ENCODE measurements around the gene GABRG3. TPM values are rescaled to one million over a fixed set of nuclear protein-coding genes. Genes with fewer than 3 reads are reported as not detected.

The GABRG3 gene
- total and polyA plus RNA-seq, 4 donors = 0.02 to 0.19 TPM; not detected in 2

DNA sequence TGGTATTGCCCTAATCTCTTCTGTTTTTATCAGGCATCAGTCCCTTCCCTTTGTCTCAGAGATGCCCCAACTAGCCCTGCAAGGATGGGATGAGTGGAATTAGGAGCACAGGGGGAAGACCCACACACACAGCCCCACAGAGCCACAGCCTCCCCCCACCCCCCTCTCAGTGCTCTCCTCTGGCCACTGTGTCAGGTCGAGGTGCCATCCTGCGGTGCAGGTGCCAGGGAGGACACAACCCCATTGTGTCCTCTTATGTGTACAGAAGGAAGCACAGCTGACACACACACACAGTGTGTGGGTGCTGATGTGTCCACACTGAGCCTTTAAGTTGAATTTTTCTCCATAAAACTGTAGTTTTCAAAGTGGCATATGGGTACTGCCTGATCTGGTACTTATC, 593.7 kb downstream of the GABRG3 start:
- no peak overlapping the region for H3K4me3 ChIP-seq (ENCODE audit: low read depth in 1 of 3, low read length in 3 of 3)
- H3K36me3 ChIP-seq (ENCODE audit: control insufficient read depth in 4 of 4, insufficient read depth in 3 of 4, low read depth in 1 of 4, low read length in 3 of 4) = no peaks in the 10 kb centered on the region
- H3K27me3 ChIP-seq (ENCODE audit: control insufficient read depth in 4 of 4, insufficient read depth in 4 of 4, low read length in 3 of 4) = no peaks in the 10 kb centered on the region
- WGBS = 75% methylated on average over 2 of the region's 2 CpGs
- DNase-seq (ENCODE audit: low spot score) = no peak
- peaks cover 0 to 8% (median 1%) of the 10 kb centered on the region in 4 donors for H3K9me3 ChIP-seq (ENCODE audit: control insufficient read depth in 4 of 4, low read length in 3 of 4)
- H3K9ac ChIP-seq (ENCODE audit: low read depth in 1 of 2, low read length in 2 of 2) = no peak overlapping the region
- H3K27ac ChIP-seq (ENCODE audit: low read depth in 1 of 2, low read length in 2 of 2) = no peak overlapping the region
- TF ChIP-seq REST (IDR thresholded peaks at IDR 0.05) = no peak
- TF ChIP-seq JUND (IDR thresholded peaks at IDR 0.05) = no peak
- TF ChIP-seq TAF1 (conservative IDR thresholded peaks at IDR 0.05) = no peak
- TF ChIP-seq ZBTB33 (IDR thresholded peaks at IDR 0.05) = no peak
- TF ChIP-seq, protein P1, sequence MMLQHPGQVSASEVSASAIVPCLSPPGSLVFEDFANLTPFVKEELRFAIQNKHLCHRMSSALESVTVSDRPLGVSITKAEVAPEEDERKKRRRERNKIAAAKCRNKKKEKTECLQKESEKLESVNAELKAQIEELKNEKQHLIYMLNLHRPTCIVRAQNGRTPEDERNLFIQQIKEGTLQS (IDR thresholded peaks at IDR 0.05) = no peak
- TF ChIP-seq RAD21 (IDR thresholded peaks at IDR 0.05) = no peak
- no peak for TF ChIP-seq HNF4A (conservative IDR thresholded peaks at IDR 0.05)
- no peak for TF ChIP-seq MAX (IDR thresholded peaks at IDR 0.05)
- TF ChIP-seq EGR1 (IDR thresholded peaks at IDR 0.05; ENCODE audit: low read depth in 2 of 2) = no peak
- no peak for TF ChIP-seq NR2F2 (IDR thresholded peaks at IDR 0.05)
- no peaks in the 10 kb centered on the region for H3K4me1 ChIP-seq (ENCODE audit: control insufficient read depth in 4 of 4, insufficient read depth in 4 of 4, low read length in 3 of 4)

- Histone ChIP-seq H3K4me3 (ENCODE audit: low read depth in 1 of 3, low read length in 3 of 3) (no peak overlapping the region), H3K27ac (ENCODE audit: low read depth in 1 of 2, low read length in 2 of 2) (no peak overlapping the region), H3K9ac (ENCODE audit: low read depth in 1 of 2, low read length in 2 of 2) (no peak overlapping the region), H3K36me3 (ENCODE audit: control insufficient read depth in 4 of 4, insufficient read depth in 3 of 4, low read depth in 1 of 4, low read length in 3 of 4) (no peaks in the 10 kb centered on the region), H3K9me3 (ENCODE audit: control insufficient read depth in 4 of 4, low read length in 3 of 4) (no peaks in the 10 kb centered on the region), H3K4me1 (ENCODE audit: control insufficient read depth in 4 of 4, insufficient read depth in 4 of 4, low read length in 3 of 4) (no peaks in the 10 kb centered on the region), H3K27me3 (ENCODE audit: control insufficient read depth in 4 of 4, insufficient read depth in 4 of 4, low read length in 3 of 4) (peaks cover 0 to 4% (median 0%) of the 10 kb centered on the region in 4 donors)
- 52% methylated on average over 4 of the region's 4 CpGs for WGBS
- DNase-seq (ENCODE audit: low spot score) = no peak
- TF ChIP-seq FOXA2 (IDR thresholded peaks at IDR 0.05) (no peak), HNF4A (conservative IDR thresholded peaks at IDR 0.05) (no peak), JUND (IDR thresholded peaks at IDR 0.05) (no peak), RXRA (IDR thresholded peaks at IDR 0.05) (no peak), MAX (IDR thresholded peaks at IDR 0.05) (no peak), EGR1 (IDR thresholded peaks at IDR 0.05; ENCODE audit: low read depth in 2 of 2) (no peak), SP1 (IDR thresholded peaks at IDR 0.05) (no peak), TAF1 (conservative IDR thresholded peaks at IDR 0.05) (no peak), ZBTB33 (IDR thresholded peaks at IDR 0.05) (no peak), HNF4G (IDR thresholded peaks at IDR 0.05) (no peak), RAD21 (IDR thresholded peaks at IDR 0.05) (no peak), REST (IDR thresholded peaks at IDR 0.05) (no peak), GABPA (IDR thresholded peaks at IDR 0.05 in 1 of 2, conservative IDR thresholded peaks at IDR 0.05 in 1 of 2) (no peak), NR2F2 (IDR thresholded peaks at IDR 0.05) (no peak), FOXA1 (IDR thresholded peaks at IDR 0.05) (no peak)
- TF ChIP-seq, protein P1 (IDR thresholded peaks at IDR 0.05) = no peak
- TF ChIP-seq, protein P2, sequence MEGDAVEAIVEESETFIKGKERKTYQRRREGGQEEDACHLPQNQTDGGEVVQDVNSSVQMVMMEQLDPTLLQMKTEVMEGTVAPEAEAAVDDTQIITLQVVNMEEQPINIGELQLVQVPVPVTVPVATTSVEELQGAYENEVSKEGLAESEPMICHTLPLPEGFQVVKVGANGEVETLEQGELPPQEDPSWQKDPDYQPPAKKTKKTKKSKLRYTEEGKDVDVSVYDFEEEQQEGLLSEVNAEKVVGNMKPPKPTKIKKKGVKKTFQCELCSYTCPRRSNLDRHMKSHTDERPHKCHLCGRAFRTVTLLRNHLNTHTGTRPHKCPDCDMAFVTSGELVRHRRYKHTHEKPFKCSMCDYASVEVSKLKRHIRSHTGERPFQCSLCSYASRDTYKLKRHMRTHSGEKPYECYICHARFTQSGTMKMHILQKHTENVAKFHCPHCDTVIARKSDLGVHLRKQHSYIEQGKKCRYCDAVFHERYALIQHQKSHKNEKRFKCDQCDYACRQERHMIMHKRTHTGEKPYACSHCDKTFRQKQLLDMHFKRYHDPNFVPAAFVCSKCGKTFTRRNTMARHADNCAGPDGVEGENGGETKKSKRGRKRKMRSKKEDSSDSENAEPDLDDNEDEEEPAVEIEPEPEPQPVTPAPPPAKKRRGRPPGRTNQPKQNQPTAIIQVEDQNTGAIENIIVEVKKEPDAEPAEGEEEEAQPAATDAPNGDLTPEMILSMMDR (IDR thresholded peaks at IDR 0.05; ENCODE audit: low read depth, low read length, missing input control) = no peak
Measured at GRCh38 chr15:27570746-27571145, 599.8 kb downstream of the GABRG3 start.

All from liver (tissue), 9 donors.